K562 (cell line): ENCODE measurements around the gene AHCYL2. TPM values are rescaled to one million over a fixed set of nuclear protein-coding genes. Genes with fewer than 3 reads are reported as not detected.

Experiments
- CXXC5 ChIP-seq: fragments of 250-450 bp; sonication (Bioruptor Pico); IDR thresholded peaks from 2 replicates; pipeline ENCODE4 v1.8.0; 2022; ENCODE audit warnings: inconsistent platforms, mild to moderate bottlenecking, moderate library complexity
- GABPB1 ChIP-seq: sonication (generic); formaldehyde crosslinking; IDR thresholded peaks from 2 replicates; pipeline ENCODE4 v1.8.0; 2022; ENCODE audit warnings: mild to moderate bottlenecking, missing genetic modification reagents
- HLTF ChIP-seq: fragments of 450-650 bp; IDR thresholded peaks from 2 replicates; pipeline ENCODE4 v1.6.1; 2016
- HNRNPL ChIP-seq: fragments of 200-400 bp; formaldehyde crosslinking; IDR thresholded peaks from 2 replicates; pipeline ENCODE4 v1.6.1; 2017; ENCODE audit warnings: low read depth, mild to moderate bottlenecking, low read length
- ILF3 ChIP-seq: fragments of 450-650 bp; IDR thresholded peaks from 2 replicates; pipeline ENCODE4 v1.6.1; 2018; ENCODE audit warnings: antibody characterized with exemption, mild to moderate bottlenecking, moderate library complexity, borderline replicate concordance
- JUN ChIP-seq, 2 experiments: sonication (generic) in 1 of 2; formaldehyde crosslinking in 1 of 2; IDR thresholded peaks; 2 replicates each; pipeline versions ENCODE4 v1.6.1 to v1.8.0; 2012 to 2022; ENCODE audit warnings: borderline replicate concordance in 2 of 2, mild to moderate bottlenecking in 2 of 2, improper control_type of control experiment in 1 of 2, low read depth in 1 of 2, low read length in 1 of 2, missing genetic modification reagents in 1 of 2
- MEF2D ChIP-seq: conservative IDR thresholded peaks from 2 replicates; pipeline ENCODE4 v1.6.1; 2016; ENCODE audit warnings: low read depth, missing genetic modification characterization, missing compliant biosample characterization
- NFE2L1 ChIP-seq: fragments of 450-650 bp; IDR thresholded peaks from 2 replicates; pipeline ENCODE4 v1.6.1; 2016; ENCODE audit warnings: missing genetic modification characterization, low read depth, mild to moderate bottlenecking, missing compliant biosample characterization, moderate library complexity, borderline replicate concordance
- PYGO2 ChIP-seq: fragments of 450-650 bp; IDR thresholded peaks from 2 replicates; pipeline ENCODE4 v1.6.1; 2016; ENCODE audit warnings: mild to moderate bottlenecking, missing genetic modification characterization, moderate library complexity, missing compliant biosample characterization
- SRSF9 ChIP-seq: fragments of 200-400 bp; formaldehyde crosslinking; IDR thresholded peaks from 2 replicates; pipeline ENCODE4 v1.6.1; 2017; ENCODE audit warnings: low read depth, low read length, borderline replicate concordance
- ZFX ChIP-seq: sonication (generic); formaldehyde crosslinking; IDR thresholded peaks from 2 replicates; pipeline ENCODE4 v1.8.0; 2022; ENCODE audit warnings: mild to moderate bottlenecking, missing genetic modification reagents, moderate library complexity
- ZNF311 ChIP-seq: fragments of 250-450 bp; sonication (Bioruptor Pico); IDR thresholded peaks from 2 replicates; pipeline ENCODE4 v1.4.0; 2020; ENCODE audit warnings: mild to moderate bottlenecking, moderate library complexity
- ZNF436 ChIP-seq: fragments of 250-450, 450-650 bp; sonication (Bioruptor Pico); formaldehyde crosslinking; IDR thresholded peaks from 2 replicates; pipeline ENCODE4 v1.7.0; 2020; ENCODE audit warnings: mild to moderate bottlenecking
- ZNF551 ChIP-seq: fragments of 250-450 bp; sonication (Bioruptor Pico); IDR thresholded peaks from 2 replicates; pipeline ENCODE4 v1.5.0; 2021; ENCODE audit warnings: mild to moderate bottlenecking, moderate library complexity
- ZNF766 ChIP-seq: fragments of 200-800 bp; sonication (Bioruptor generic); conservative IDR thresholded peaks from 2 replicates; pipeline ENCODE4 v1.6.1; 2016; ENCODE audit warnings: missing genetic modification characterization, missing compliant biosample characterization
- ZNF780A ChIP-seq: fragments of 250-450 bp; sonication (Bioruptor Pico); IDR thresholded peaks from 2 replicates; pipeline ENCODE4 v1.5.0; 2021; ENCODE audit warnings: mild to moderate bottlenecking
- polyA plus RNA-seq, 8 experiments: library from polyadenylated mRNA; depleted of rRNA in 4 of 8; stranded (reverse) in 5 of 8; unstranded in 3 of 8; fragments of >200 nt; fragmentation: Nextera tagmentation in 2 of 8; fragmentation: Illumina TruSeq in 1 of 8; extraction: Ambion mirVana in 2 of 8; extraction: Trizol in 1 of 8; gene quantifications; 2 replicates each; pipeline versions ENCODE4 v1.2.1 to v1.2.3, GENCODE V29; 2011 to 2014; ENCODE audit warnings: inconsistent platforms in 1 of 8, missing spikeins in 1 of 8
- total RNA-seq, 7 experiments: library from RNA; depleted of rRNA in 6 of 7; stranded (reverse); fragments of >200 nt in 6 of 7; fragmentation: Illumina TruSeq in 2 of 7; extraction: Trizol in 2 of 7; gene quantifications; 2 replicates each; pipeline versions ENCODE4 v1.2.1 to v1.2.3, GENCODE V29; 2011 to 2021; ENCODE audit warnings: low replicate concordance in 1 of 7
- TF ChIP-seq, protein P1 (sequence below): sonication (generic); formaldehyde crosslinking; IDR thresholded peaks from 2 replicates; pipeline ENCODE4 v1.8.0; 2022; ENCODE audit warnings: mild to moderate bottlenecking, missing genetic modification reagents, borderline replicate concordance
- TF ChIP-seq, protein P2 (sequence below): fragments of 450-650 bp; IDR thresholded peaks from 2 replicates; pipeline ENCODE4 v1.6.1; 2016; ENCODE audit warnings: low read depth, mild to moderate bottlenecking, moderate library complexity
- TF ChIP-seq, protein P3 (sequence below), 2 experiments: fragments of 450-650 bp; IDR thresholded peaks; 2 replicates each; pipeline ENCODE4 v1.6.1; 2018; ENCODE audit warnings: mild to moderate bottlenecking in 2 of 2, low read depth in 1 of 2; ENCODE audit not compliant: partially characterized antibody in 2 of 2
- TF ChIP-seq, protein P4 (sequence below): sonication (generic); formaldehyde crosslinking; IDR thresholded peaks from 2 replicates; pipeline ENCODE4 v1.8.1; 2023; ENCODE audit warnings: mild to moderate bottlenecking, missing genetic modification reagents

The AHCYL2 gene
- total and polyA plus RNA-seq, 9 of the 15 experiments (the other 6 are each of a cell fraction or from before 2014, with no cell fraction given), result 0.93 to 10.5 (median 5.2) TPM

DNA sequence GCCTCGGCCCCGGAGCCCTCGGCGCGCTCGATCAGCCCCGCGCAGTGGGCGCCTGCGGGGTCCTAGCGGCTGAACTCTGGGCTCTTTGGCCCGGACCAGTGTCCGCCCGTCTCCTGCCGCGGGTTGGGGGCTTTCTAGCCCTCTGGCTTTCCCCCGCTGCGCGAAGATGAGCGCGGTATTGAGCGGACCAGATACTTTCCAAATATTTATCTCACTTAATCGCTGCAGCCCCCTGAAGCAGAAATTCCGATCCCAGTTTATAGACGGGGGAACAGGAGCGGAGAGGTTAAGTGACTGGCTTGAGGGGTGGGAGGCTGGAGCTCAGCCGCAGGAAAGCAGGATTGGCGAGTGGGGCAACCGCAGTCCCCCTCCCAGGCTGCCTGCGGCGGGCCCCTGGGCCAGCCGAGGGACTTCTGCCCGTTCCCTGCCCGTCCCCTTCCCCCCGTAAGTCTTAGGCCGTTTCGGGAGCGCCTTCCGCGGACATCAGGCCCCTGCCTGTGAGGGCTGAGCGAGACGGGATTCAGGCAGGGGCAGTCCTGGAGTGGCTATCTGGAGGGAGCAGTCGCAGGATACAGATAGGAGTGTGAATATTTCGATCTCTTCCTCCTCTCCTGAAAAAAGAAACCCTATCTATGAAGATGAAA lies 210.0 kb downstream of the AHCYL2 start (continued):
- TF ChIP-seq JUN (IDR thresholded peaks at IDR 0.05; ENCODE audit: borderline replicate concordance, low read depth, low read length) (0 out of 2 replicates have a peak, but pooled peaks have one; percentile 2), JUN (CRISPR knock-in tag; IDR thresholded peaks at IDR 0.05; ENCODE audit: borderline replicate concordance) (peak; percentile 6; the same call in 1 of the 2 replicates), HLTF (no peak), ZNF311 (no peak), ZNF766 (CRISPR knock-in tag) (no peak), HNRNPL (no peak), PYGO2 (no peak), ZFX (CRISPR knock-in tag) (peak; percentile 75), ZNF780A (CRISPR knock-in tag) (no peak), GABPB1 (CRISPR knock-in tag) (peak; percentile 34), ZNF551 (no peak), ILF3 (no peak), CXXC5 (no peak), NFE2L1 (tag) (no peak), SRSF9 (no peak), MEF2D (tag) (no peak), ZNF436 (CRISPR knock-in tag) (no peak)
- TF ChIP-seq, protein P1, sequence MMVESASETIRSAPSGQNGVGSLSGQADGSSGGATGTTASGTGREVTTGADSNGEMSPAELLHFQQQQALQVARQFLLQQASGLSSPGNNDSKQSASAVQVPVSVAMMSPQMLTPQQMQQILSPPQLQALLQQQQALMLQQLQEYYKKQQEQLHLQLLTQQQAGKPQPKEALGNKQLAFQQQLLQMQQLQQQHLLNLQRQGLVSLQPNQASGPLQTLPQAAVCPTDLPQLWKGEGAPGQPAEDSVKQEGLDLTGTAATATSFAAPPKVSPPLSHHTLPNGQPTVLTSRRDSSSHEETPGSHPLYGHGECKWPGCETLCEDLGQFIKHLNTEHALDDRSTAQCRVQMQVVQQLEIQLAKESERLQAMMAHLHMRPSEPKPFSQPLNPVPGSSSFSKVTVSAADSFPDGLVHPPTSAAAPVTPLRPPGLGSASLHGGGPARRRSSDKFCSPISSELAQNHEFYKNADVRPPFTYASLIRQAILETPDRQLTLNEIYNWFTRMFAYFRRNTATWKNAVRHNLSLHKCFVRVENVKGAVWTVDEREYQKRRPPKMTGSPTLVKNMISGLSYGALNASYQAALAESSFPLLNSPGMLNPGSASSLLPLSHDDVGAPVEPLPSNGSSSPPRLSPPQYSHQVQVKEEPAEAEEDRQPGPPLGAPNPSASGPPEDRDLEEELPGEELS (CRISPR knock-in tag), result no peak
- TF ChIP-seq, protein P2, sequence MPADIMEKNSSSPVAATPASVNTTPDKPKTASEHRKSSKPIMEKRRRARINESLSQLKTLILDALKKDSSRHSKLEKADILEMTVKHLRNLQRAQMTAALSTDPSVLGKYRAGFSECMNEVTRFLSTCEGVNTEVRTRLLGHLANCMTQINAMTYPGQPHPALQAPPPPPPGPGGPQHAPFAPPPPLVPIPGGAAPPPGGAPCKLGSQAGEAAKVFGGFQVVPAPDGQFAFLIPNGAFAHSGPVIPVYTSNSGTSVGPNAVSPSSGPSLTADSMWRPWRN, result no peak
- TF ChIP-seq, protein P3, sequence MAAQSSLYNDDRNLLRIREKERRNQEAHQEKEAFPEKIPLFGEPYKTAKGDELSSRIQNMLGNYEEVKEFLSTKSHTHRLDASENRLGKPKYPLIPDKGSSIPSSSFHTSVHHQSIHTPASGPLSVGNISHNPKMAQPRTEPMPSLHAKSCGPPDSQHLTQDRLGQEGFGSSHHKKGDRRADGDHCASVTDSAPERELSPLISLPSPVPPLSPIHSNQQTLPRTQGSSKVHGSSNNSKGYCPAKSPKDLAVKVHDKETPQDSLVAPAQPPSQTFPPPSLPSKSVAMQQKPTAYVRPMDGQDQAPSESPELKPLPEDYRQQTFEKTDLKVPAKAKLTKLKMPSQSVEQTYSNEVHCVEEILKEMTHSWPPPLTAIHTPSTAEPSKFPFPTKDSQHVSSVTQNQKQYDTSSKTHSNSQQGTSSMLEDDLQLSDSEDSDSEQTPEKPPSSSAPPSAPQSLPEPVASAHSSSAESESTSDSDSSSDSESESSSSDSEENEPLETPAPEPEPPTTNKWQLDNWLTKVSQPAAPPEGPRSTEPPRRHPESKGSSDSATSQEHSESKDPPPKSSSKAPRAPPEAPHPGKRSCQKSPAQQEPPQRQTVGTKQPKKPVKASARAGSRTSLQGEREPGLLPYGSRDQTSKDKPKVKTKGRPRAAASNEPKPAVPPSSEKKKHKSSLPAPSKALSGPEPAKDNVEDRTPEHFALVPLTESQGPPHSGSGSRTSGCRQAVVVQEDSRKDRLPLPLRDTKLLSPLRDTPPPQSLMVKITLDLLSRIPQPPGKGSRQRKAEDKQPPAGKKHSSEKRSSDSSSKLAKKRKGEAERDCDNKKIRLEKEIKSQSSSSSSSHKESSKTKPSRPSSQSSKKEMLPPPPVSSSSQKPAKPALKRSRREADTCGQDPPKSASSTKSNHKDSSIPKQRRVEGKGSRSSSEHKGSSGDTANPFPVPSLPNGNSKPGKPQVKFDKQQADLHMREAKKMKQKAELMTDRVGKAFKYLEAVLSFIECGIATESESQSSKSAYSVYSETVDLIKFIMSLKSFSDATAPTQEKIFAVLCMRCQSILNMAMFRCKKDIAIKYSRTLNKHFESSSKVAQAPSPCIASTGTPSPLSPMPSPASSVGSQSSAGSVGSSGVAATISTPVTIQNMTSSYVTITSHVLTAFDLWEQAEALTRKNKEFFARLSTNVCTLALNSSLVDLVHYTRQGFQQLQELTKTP (IDR thresholded peaks at IDR 0.05; ENCODE audit: low read depth in 1 of 2, partially characterized antibody in 2 of 2), result no peak
- TF ChIP-seq, protein P4, sequence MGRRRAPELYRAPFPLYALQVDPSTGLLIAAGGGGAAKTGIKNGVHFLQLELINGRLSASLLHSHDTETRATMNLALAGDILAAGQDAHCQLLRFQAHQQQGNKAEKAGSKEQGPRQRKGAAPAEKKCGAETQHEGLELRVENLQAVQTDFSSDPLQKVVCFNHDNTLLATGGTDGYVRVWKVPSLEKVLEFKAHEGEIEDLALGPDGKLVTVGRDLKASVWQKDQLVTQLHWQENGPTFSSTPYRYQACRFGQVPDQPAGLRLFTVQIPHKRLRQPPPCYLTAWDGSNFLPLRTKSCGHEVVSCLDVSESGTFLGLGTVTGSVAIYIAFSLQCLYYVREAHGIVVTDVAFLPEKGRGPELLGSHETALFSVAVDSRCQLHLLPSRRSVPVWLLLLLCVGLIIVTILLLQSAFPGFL (CRISPR knock-in tag), result 0 out of 2 replicates have a peak, but pooled peaks have one; percentile 86
